ENCODE data around the gene ERBB3. TPM values are rescaled to one million over a fixed set of nuclear protein-coding genes. Genes with fewer than 3 reads are reported as not detected.
"Not testable (repeated sequence)": the region's sequence is repeated elsewhere in the genome, so short reads cannot be mapped to it uniquely, and the experiment has no call there.

Gene ERBB3
- 0.51 and 0.65 TPM in 2 replicates for total RNA-seq

- H3K9me3 Mint-ChIP-seq = no peaks in the 10 kb centered on the region
- peak within 1 kb of the TSS; percentile 80 for H3K4me3 Mint-ChIP-seq
- intact Hi-C loops (cut with micrococcal nuclease) = loop anchor here (1.0 kb wide), 2 partner anchors 24 to 33 kb away; partner anchors contain the start of gene PA2G4
- H3K27me3 Mint-ChIP-seq (ENCODE audit: insufficient read depth) = peaks cover 27% of the 10 kb centered on the region
- peaks cover 14% of the 10 kb centered on the region for H3K4me1 Mint-ChIP-seq (ENCODE audit: low read depth)
- DNase-seq (ENCODE audit: low spot score) = peak; percentile 53
- H3K27ac Mint-ChIP-seq = peak within 1 kb of the TSS; percentile 44
- H3K36me3 Mint-ChIP-seq (ENCODE audit: low read depth) = no peaks in the 10 kb centered on the region
Measured at GRCh38 chr12:56079723-56080555, at the start of gene ERBB3. TSS of gene ERBB3 (plus strand) at chr12:56080165. CDS start at chr12:56080301, 136 bp downstream.

GRCh38 chr12:56031987-56032386, 48.0 kb upstream of the ERBB3 start:
- Mint-ChIP-seq H3K4me1 (ENCODE audit: low read depth) (peaks cover 71% of the 10 kb centered on the region), H3K27ac (peak overlapping the region; percentile 76), H3K4me3 (peak overlapping the region; percentile 48), H3K36me3 (ENCODE audit: low read depth) (peaks cover 66% of the 10 kb centered on the region), H3K9me3 (no peaks in the 10 kb centered on the region), H3K27me3 (ENCODE audit: insufficient read depth) (no peaks in the 10 kb centered on the region)
- no peak for DNase-seq (ENCODE audit: low spot score)
- intact Hi-C loops (cut with micrococcal nuclease) = no loop called here

GRCh38 chr12:56034586-56035332, 45.2 kb upstream of the ERBB3 start:
- Mint-ChIP-seq H3K27me3 (ENCODE audit: insufficient read depth) (no peaks in the 10 kb centered on the region), H3K4me3 (peak overlapping the region; percentile 21), H3K27ac (peak overlapping the region; percentile 74), H3K36me3 (ENCODE audit: low read depth) (peaks cover 63% of the 10 kb centered on the region), H3K9me3 (no peaks in the 10 kb centered on the region), H3K4me1 (ENCODE audit: low read depth) (peaks cover 64% of the 10 kb centered on the region)
- DNase-seq (ENCODE audit: low spot score) = peak; percentile 28
- intact Hi-C loops (cut with micrococcal nuclease) = no loop called here

GRCh38 chr12:56037161-56037560, 42.8 kb upstream of the ERBB3 start:
- no peak for DNase-seq (ENCODE audit: low spot score)
- no peak overlapping the region for H3K4me3 Mint-ChIP-seq
- peak overlapping the region; percentile 84 for H3K27ac Mint-ChIP-seq
- peaks cover 56% of the 10 kb centered on the region for H3K36me3 Mint-ChIP-seq (ENCODE audit: low read depth)
- intact Hi-C loops (cut with micrococcal nuclease) = no loop called here
- no peaks in the 10 kb centered on the region for H3K27me3 Mint-ChIP-seq (ENCODE audit: insufficient read depth)
- peaks cover 67% of the 10 kb centered on the region for H3K4me1 Mint-ChIP-seq (ENCODE audit: low read depth)
- no peaks in the 10 kb centered on the region for H3K9me3 Mint-ChIP-seq

GRCh38 chr12:56038022-56038655, 41.8 kb upstream of the ERBB3 start:
- intact Hi-C loops (cut with micrococcal nuclease) = no loop called here
- Mint-ChIP-seq H3K27me3 (ENCODE audit: insufficient read depth) (no peaks in the 10 kb centered on the region), H3K4me1 (ENCODE audit: low read depth) (peaks cover 64% of the 10 kb centered on the region), H3K4me3 (peak overlapping the region; percentile 44), H3K9me3 (no peaks in the 10 kb centered on the region), H3K36me3 (ENCODE audit: low read depth) (peaks cover 55% of the 10 kb centered on the region), H3K27ac (peak overlapping the region; percentile 49)
- no peak for DNase-seq (ENCODE audit: low spot score)

GRCh38 chr12:56040151-56040550, 39.8 kb upstream of the ERBB3 start:
- peak overlapping the region; percentile 89 for H3K27ac Mint-ChIP-seq
- no peaks in the 10 kb centered on the region for H3K27me3 Mint-ChIP-seq (ENCODE audit: insufficient read depth)
- H3K4me1 Mint-ChIP-seq (ENCODE audit: low read depth) = peaks cover 66% of the 10 kb centered on the region
- peaks cover 61% of the 10 kb centered on the region for H3K36me3 Mint-ChIP-seq (ENCODE audit: low read depth)
- no peaks in the 10 kb centered on the region for H3K9me3 Mint-ChIP-seq
- no peak for DNase-seq (ENCODE audit: low spot score)
- intact Hi-C loops (cut with micrococcal nuclease) = loop anchor here (2.0 to 10.0 kb wide), 3 partner anchors 119 to 182 kb away; partner anchors contain the start of genes MYL6, NABP2, RNF41 and SMARCC2
- peak overlapping the region; percentile 97 for H3K4me3 Mint-ChIP-seq

- peak overlapping the region; percentile 89 for H3K27ac Mint-ChIP-seq
- peak overlapping the region; percentile 97 for H3K4me3 Mint-ChIP-seq
- intact Hi-C loops (cut with micrococcal nuclease) = loop anchor here (1.0 to 10.0 kb wide), 14 partner anchors 12 to 303 kb away; partner anchors contain the start of genes DNAJC14, IKZF4, MYL6 and NABP2
- no peaks in the 10 kb centered on the region for H3K9me3 Mint-ChIP-seq
- no peak for DNase-seq (ENCODE audit: low spot score)
- peaks cover 56% of the 10 kb centered on the region for H3K36me3 Mint-ChIP-seq (ENCODE audit: low read depth)
- H3K4me1 Mint-ChIP-seq (ENCODE audit: low read depth) = peaks cover 57% of the 10 kb centered on the region
- H3K27me3 Mint-ChIP-seq (ENCODE audit: insufficient read depth) = no peaks in the 10 kb centered on the region
Measured at GRCh38 chr12:56040963-56041551, 38.9 kb upstream of the ERBB3 start.

- intact Hi-C loops (cut with micrococcal nuclease) = loop anchor here (1.0 to 10.0 kb wide), 14 partner anchors 12 to 303 kb away; partner anchors contain the start of genes DNAJC14, IKZF4, MYL6 and NABP2
- H3K9me3 Mint-ChIP-seq = no peaks in the 10 kb centered on the region
- H3K4me3 Mint-ChIP-seq = peak within 1 kb of the TSS; percentile 97
- peaks cover 51% of the 10 kb centered on the region for H3K36me3 Mint-ChIP-seq (ENCODE audit: low read depth)
- DNase-seq (ENCODE audit: low spot score) = peak; percentile 90
- H3K27me3 Mint-ChIP-seq (ENCODE audit: insufficient read depth) = no peaks in the 10 kb centered on the region
- peaks cover 49% of the 10 kb centered on the region for H3K4me1 Mint-ChIP-seq (ENCODE audit: low read depth)
- peak within 1 kb of the TSS; percentile 97 for H3K27ac Mint-ChIP-seq
Measured at GRCh38 chr12:56041552-56042429, 38.2 kb upstream of the ERBB3 start, which contains the start of gene RPS26. TSS of gene RPS26 (plus strand) at chr12:56041918. CDS start at chr12:56042167, 249 bp downstream.

- peaks cover 47% of the 10 kb centered on the region for H3K36me3 Mint-ChIP-seq (ENCODE audit: low read depth)
- H3K27me3 Mint-ChIP-seq (ENCODE audit: insufficient read depth); DNase-seq (ENCODE audit: low spot score); H3K9me3 Mint-ChIP-seq: not testable (repeated sequence)
- peak overlapping the region; percentile 97 for H3K4me3 Mint-ChIP-seq
- peak overlapping the region; percentile 97 for H3K27ac Mint-ChIP-seq
- H3K4me1 Mint-ChIP-seq (ENCODE audit: low read depth) = peaks cover 48% of the 10 kb centered on the region
- intact Hi-C loops (cut with micrococcal nuclease) = loop anchor here (5.0 to 10.0 kb wide), 2 partner anchors 142 to 180 kb away; partner anchors contain the start of genes NABP2, RNF41 and SMARCC2
Measured at GRCh38 chr12:56042430-56042813, 37.5 kb upstream of the ERBB3 start.

- Mint-ChIP-seq H3K4me3 (peak overlapping the region; percentile 97), H3K27me3 (ENCODE audit: insufficient read depth) (no peaks in the 10 kb centered on the region), H3K9me3 (no peaks in the 10 kb centered on the region), H3K36me3 (ENCODE audit: low read depth) (peaks cover 44% of the 10 kb centered on the region), H3K4me1 (ENCODE audit: low read depth) (peaks cover 46% of the 10 kb centered on the region), H3K27ac (peak overlapping the region; percentile 97)
- DNase-seq (ENCODE audit: low spot score) = no peak
- intact Hi-C loops (cut with micrococcal nuclease) = loop anchor here (5.0 to 10.0 kb wide), 2 partner anchors 142 to 179 kb away; partner anchors contain the start of genes NABP2, RNF41 and SMARCC2
Measured at GRCh38 chr12:56042843-56043242, 37.1 kb upstream of the ERBB3 start.

GRCh38 chr12:56046027-56046780, 33.8 kb upstream of the ERBB3 start:
- H3K36me3 Mint-ChIP-seq (ENCODE audit: low read depth) = peaks cover 31% of the 10 kb centered on the region
- peak overlapping the region; percentile 76 for H3K27ac Mint-ChIP-seq
- H3K4me3 Mint-ChIP-seq = no peak overlapping the region
- no peaks in the 10 kb centered on the region for H3K27me3 Mint-ChIP-seq (ENCODE audit: insufficient read depth)
- H3K4me1 Mint-ChIP-seq (ENCODE audit: low read depth) = peaks cover 24% of the 10 kb centered on the region
- intact Hi-C loops (cut with micrococcal nuclease) = loop anchor here (2.0 to 10.0 kb wide), 2 partner anchors 107 to 139 kb away; partner anchors contain the start of genes MYL6B and SMARCC2
- H3K9me3 Mint-ChIP-seq = no peaks in the 10 kb centered on the region
- DNase-seq (ENCODE audit: low spot score) = no peak

Measured in activated T-helper 1 cell treated with anti-CD3 and anti-CD28 coated beads, Interleukin-12 subunit alpha, Interleukin-12 subunit beta, Interleukin-2, Interleukin-4 antibody, amounts not matched to agents 30 ng/mL and 10 ng/mL and 1 ng/mL, durations not matched to agents 14 hours and 24 hours and 36 hours (primary cell).